HCT116 (cell line): ENCODE results near the gene CBL.

Experiments used
- CTCF ChIP-seq, 3 experiments: fragments of 200-600 bp in 1 of 3; sonication (generic) in 1 of 3; IDR thresholded peaks in 2 of 3; conservative IDR thresholded peaks in 1 of 3; 2 replicates each; pipeline ENCODE4 v1.5.1; 2012 to 2017; ENCODE audit warnings: low read depth in 2 of 3, low read length in 2 of 3, antibody characterized with exemption in 1 of 3, borderline replicate concordance in 1 of 3, control low read depth in 1 of 3, mild to moderate bottlenecking in 1 of 3, mixed read lengths in 1 of 3, mixed run types in 1 of 3, moderate library complexity in 1 of 3; ENCODE audit not compliant: insufficient read depth in 1 of 3
- EZH2 ChIP-seq: fragments of 200-600 bp; sonication (generic); IDR thresholded peaks from 2 replicates; pipeline ENCODE4 v1.6.1; 2017; ENCODE audit warnings: antibody characterized with exemption, mixed run types
- POLR2AphosphoS5 ChIP-seq: IDR thresholded peaks from 2 replicates; pipeline ENCODE4 v1.6.1; 2011; ENCODE audit warnings: mild to moderate bottlenecking, low read depth, low read length, moderate library complexity
- REST ChIP-seq: IDR thresholded peaks from 2 replicates; pipeline ENCODE4 v1.6.1; 2012; ENCODE audit warnings: low read depth
- SP1 ChIP-seq: IDR thresholded peaks from 2 replicates; pipeline ENCODE4 v1.6.1; 2012; ENCODE audit warnings: low read depth
- ZFX ChIP-seq: fragments of 450-650 bp; IDR thresholded peaks from 2 replicates; pipeline ENCODE4 v1.6.1; 2017

GRCh38 chr11:119319136-119319699, 113.1 kb downstream of the CBL start:
- TF ChIP-seq EZH2, result no peak
- TF ChIP-seq ZFX, result no peak
- no peak for TF ChIP-seq POLR2AphosphoS5
- TF ChIP-seq CTCF (IDR thresholded peaks at IDR 0.05 in 2 of 3, conservative IDR thresholded peaks at IDR 0.05 in 1 of 3; ENCODE audit: borderline replicate concordance in 1 of 3, insufficient read depth in 1 of 3, low read depth in 2 of 3, low read length in 2 of 3), result no peak
- TF ChIP-seq REST, result no peak
- TF ChIP-seq SP1, result no peak
